GM12864 (cell line): ENCODE results near the gene MICAL3.
A peak's percentile ranks its signal among the peaks of the same experiment; 100 is the strongest.

ENCODE experiments used
- DNase-seq: peaks from one replicate; pipeline ENCODE4 v3.0.0-alpha.2; 2011; ENCODE audit warnings: low read depth
- H3K4me3 ChIP-seq: 2 replicates; pipeline ENCODE4 v1.5.1; 2011; ENCODE audit warnings: mild to moderate bottlenecking, low read depth, low read length, control low read depth
- TF ChIP-seq, protein P1 (sequence below): IDR thresholded peaks from 2 replicates; pipeline ENCODE4 v1.5.1; 2011; ENCODE audit warnings: low read depth, mild to moderate bottlenecking, moderate library complexity, low read length, control low read depth, inconsistent platforms; ENCODE audit errors: missing control alignments

Gene MICAL3

DNA sequence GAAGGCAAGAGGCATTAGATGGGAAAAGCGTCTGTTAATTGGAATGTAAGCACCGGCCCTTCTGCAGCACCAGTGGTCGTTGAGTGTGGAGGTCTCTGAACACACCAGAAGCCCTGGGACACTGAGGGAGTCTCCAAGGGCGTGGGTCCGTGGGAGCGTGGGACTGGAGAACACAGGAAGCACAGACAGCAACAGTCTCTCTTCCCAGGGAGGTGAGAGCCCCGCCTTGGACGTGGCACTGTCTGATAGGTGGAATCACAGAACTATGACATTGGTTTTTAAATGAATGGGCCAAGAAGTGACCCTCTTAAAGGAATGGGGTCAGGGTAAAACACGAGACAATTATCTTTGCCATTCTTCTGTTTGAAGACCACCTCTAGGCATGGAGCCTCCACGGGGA, 221.9 kb downstream of the MICAL3 start:
- H3K4me3 ChIP-seq = no peak overlapping the region
- TF ChIP-seq, protein P1, sequence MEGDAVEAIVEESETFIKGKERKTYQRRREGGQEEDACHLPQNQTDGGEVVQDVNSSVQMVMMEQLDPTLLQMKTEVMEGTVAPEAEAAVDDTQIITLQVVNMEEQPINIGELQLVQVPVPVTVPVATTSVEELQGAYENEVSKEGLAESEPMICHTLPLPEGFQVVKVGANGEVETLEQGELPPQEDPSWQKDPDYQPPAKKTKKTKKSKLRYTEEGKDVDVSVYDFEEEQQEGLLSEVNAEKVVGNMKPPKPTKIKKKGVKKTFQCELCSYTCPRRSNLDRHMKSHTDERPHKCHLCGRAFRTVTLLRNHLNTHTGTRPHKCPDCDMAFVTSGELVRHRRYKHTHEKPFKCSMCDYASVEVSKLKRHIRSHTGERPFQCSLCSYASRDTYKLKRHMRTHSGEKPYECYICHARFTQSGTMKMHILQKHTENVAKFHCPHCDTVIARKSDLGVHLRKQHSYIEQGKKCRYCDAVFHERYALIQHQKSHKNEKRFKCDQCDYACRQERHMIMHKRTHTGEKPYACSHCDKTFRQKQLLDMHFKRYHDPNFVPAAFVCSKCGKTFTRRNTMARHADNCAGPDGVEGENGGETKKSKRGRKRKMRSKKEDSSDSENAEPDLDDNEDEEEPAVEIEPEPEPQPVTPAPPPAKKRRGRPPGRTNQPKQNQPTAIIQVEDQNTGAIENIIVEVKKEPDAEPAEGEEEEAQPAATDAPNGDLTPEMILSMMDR = no peak
- no peak for DNase-seq

DNA sequence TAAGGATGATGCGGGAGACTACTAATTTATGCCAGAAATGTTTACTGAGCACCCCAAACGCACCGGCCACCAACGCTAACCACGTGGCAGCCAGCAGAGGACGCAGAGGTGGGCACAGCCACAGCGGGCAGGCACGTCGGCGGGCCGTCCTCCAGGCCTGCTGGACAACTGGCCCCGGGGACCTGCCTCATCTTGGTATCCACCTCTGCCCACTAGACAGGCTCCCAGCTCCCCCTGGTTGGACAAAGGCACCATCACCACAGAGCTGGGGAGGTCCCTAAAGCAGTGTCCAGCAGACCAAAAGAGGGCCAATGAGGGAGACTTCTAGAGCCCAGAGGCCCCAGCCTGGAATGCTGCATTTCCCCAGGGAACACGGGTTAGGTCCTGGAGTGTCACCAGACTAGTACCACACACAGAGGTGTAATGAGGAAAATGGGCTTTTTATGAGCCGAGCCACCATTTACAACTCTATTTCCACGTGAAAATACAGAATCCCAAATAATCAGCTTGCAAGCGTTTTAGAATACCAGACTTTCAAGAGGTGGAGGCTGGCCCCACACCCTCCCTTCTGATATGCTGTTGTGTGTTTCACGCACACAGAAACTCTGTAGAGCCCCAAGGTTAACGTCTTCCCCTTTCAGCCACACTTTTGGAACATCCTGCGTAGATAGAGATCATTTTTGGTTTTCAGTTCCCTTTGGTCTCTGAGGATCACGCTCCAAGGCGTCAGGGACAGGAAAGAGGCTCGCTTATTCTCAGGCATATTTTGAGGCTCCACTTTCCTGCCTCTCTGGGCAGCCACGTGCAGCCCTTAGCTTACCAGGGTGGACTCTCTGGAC, 226.4 kb downstream of the MICAL3 start:
- DNase-seq = peak; percentile 89
- peak overlapping the region; percentile 50 for H3K4me3 ChIP-seq
- TF ChIP-seq, protein P1 = no peak

DNA sequence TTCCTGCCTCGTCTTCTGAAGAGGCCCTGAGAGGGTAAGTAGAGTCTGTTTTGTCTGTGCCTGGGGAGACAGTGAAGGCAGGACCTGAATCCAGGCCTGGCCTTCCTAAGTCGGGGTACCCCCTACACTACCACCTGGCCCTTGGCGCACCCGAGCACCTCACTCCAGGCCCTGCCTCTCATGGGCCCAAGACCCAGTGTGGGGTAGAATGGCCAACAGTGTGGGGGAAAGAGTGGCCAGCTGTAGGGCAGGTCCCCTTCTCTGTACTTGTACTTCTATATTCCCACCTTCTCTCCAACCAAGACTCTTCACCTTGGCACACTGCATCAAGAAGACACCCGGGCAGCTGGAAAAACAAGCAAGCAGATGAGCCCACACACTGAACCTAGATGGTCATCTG, 227.7 kb downstream of the MICAL3 start:
- peak overlapping the region; percentile 50 for H3K4me3 ChIP-seq
- TF ChIP-seq, protein P1 = no peak
- no peak for DNase-seq

DNA sequence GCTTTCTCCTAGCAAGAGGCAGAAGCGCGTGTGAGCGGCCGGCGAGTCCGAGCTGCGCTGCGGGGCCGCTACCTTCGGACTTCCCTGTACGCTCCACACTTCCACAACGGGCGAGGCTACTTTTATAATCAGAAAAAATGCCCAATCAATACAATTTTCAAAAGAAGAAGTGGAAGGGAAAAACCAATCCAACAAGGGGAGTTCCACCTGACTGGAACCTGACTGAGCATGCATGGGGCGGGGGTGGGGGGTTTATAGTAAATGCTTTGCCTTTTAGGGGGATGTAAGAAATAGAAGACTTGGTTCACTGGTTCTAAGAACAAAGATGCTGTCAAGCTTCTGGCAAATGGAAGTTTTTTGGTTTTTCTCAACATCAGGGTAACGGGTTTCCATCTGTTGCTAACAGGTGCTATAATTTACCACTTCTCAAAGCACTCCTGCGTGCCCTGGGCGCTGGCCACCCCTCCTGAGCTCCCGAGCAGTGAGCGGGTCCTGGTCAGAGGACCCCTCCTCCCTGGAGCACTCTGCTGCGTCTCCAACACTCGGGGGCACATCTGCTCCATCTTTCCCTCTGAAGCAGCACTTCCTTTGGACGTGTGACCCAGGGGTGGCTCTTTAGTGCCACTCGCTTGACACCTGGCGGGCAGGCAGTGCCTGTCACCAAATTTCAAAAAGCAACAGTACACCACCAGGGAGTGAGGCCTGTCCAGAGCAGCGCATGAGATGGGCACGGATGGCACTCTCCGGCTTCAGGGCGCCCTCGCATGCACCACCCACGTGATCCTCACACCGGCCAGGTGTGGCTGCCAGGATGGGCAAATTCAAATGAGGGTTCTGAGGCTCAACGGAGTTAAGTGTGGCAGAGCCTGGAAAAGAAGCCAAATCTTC, 228.5 kb downstream of the MICAL3 start:
- peak overlapping the region; percentile 50 for H3K4me3 ChIP-seq
- TF ChIP-seq, protein P1 = peak; percentile 51
- no peak for DNase-seq

DNA sequence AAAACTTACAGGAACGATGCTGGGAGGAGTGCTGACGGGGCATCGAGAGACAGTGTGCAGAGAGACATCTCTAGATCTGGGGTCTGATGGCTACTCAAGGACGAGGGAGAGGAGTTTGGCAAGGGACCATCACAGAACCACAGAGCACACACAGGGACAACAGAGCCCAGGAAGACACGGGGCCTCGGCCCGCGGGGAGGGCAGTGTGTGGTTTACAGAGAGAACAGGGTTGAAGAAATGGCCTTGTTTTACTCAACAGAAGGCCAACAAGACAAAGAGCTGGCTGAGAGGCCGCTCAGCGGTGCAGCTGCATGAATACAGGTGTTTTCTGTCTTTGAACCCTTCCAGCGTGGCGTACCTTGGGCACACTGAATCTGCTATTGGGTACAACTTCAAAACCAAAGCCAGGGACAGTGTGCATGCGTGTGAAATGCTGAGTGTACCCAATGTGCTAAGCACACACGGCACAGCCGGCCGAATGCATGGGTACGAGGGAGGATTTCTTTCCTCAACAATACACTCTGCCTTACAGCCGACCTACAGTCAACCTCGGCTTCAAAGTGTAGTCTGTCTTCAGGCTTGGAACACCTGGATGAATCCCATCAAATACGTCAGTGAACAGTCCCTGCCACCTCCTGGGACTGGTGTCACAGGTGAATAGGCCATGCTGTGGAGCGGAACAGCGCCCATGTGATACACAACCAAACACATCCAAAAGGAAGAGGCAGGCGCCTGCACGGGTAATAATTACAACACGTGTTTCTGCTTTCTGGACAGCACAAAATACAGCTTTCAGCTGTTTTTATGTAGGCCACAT, 229.4 kb downstream of the MICAL3 start:
- no peak overlapping the region for H3K4me3 ChIP-seq
- TF ChIP-seq, protein P1 = no peak
- no peak for DNase-seq

DNA sequence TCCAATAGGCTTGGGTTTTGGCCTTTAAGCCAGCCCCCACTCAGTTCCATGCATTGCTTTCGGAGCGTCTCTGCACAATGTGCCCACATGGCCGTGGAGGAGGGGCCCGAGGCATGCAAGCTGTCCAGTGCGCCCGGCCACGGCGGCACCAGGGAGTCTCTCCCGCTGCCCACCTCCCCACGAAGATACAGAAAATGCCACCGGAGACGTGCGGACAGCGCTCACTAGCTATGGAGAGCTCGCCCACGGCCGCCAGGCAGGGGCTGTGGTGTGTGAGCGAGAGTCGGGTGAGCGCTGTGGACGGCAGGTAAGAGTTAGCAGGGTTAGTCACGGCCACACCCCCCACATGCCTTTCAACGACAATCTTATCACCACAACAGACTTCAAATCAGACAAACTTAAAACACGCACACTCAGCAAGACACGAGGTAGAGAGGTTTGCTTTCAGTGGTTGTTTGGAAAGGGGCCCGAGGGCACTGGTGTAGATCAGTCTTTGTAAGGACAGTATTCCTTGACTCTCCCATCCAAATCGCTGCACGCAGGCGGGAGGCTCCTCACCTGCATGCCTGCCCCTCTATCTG, 231.4 kb downstream of the MICAL3 start:
- no peak overlapping the region for H3K4me3 ChIP-seq
- DNase-seq = no peak
- TF ChIP-seq, protein P1 = no peak
